Endothelial cell of umbilical vein (primary cell): ENCODE measurements around the gene PRDM10. TPM values are rescaled to one million over a fixed set of nuclear protein-coding genes. Genes with fewer than 3 reads are reported as not detected.

Experiments used
- BruUV-seq: library from RNA; stranded (reverse); fragments of 400-500 nt; replicated peaks from 2 replicates; lab custom pipeline; 2021; lab: Mats Ljungman, UMichigan
- CTCF ChIA-PET: fragments of 300-600, 350-600 bp; sonication (Branson Sonifier 250); formaldehyde crosslinking; loops from one replicate; lab custom pipeline; 2021; ENCODE audit warnings: antibody characterized with exemption, inconsistent platforms; lab: Charles Lee
- POLR2A ChIA-PET: fragments of 300-600, 350-600 bp; sonication (Branson Sonifier 250); formaldehyde crosslinking; loops from one replicate; lab custom pipeline; 2021; ENCODE audit warnings: antibody characterized with exemption, inconsistent platforms; lab: Charles Lee
- DNase-seq: peaks from one replicate; pipeline ENCODE4 v3.0.0-alpha.2; 2011; ENCODE audit warnings: low read depth, low spot score
- FAIRE-seq: peaks from 2 replicates; lab custom pipeline; 2011; peaks lifted over from hg19 to GRCh38; lab: Jason Lieb, UNC
- H2AFZ ChIP-seq: 2 replicates; pipeline ENCODE4 v1.6.0; 2012; ENCODE audit warnings: low read depth, low read length, control low read depth, inconsistent platforms
- H3K27ac ChIP-seq: 2 replicates; pipeline ENCODE4 v1.5.1; 2011; ENCODE audit warnings: low read depth, mild to moderate bottlenecking, control low read depth, low read length, moderate library complexity; ENCODE audit not compliant: insufficient read depth
- H3K27me3 ChIP-seq, 2 experiments: 2 replicates each; pipeline versions ENCODE4 v1.6.0 to v1.6.1; 2011; ENCODE audit warnings: low read length in 2 of 2, mixed read lengths in 1 of 2; ENCODE audit not compliant: control insufficient read depth in 2 of 2, insufficient read depth in 2 of 2
- H3K36me3 ChIP-seq, 2 experiments: 2 replicates in 1 of 2; 3 replicates in 1 of 2; pipeline ENCODE4 v1.5.1; 2011; ENCODE audit warnings: low read length in 2 of 2, mild to moderate bottlenecking in 1 of 2, moderate library complexity in 1 of 2; ENCODE audit not compliant: control insufficient read depth in 2 of 2, insufficient read depth in 2 of 2; ENCODE audit errors: extremely low read depth in 1 of 2
- H3K4me1 ChIP-seq: 3 replicates; pipeline ENCODE4 v1.5.1; 2011; ENCODE audit warnings: mild to moderate bottlenecking, low read length; ENCODE audit not compliant: control insufficient read depth, insufficient read depth; ENCODE audit errors: extremely low read depth
- H3K4me2 ChIP-seq: 2 replicates; pipeline ENCODE4 v1.6.1; 2011; ENCODE audit warnings: low read length, control low read depth, mixed read lengths; ENCODE audit not compliant: insufficient read depth
- H3K4me3 ChIP-seq, 3 experiments: fragments of 200-600 bp in 1 of 3; sonication (generic), shearing (Covaris generic) in 1 of 3; replicated peaks in 1 of 3; 2 replicates each; pipeline ENCODE4 v1.5.1; 2011 to 2016; ENCODE audit warnings: control low read depth in 3 of 3, low read length in 3 of 3, mild to moderate bottlenecking in 2 of 3, inconsistent platforms in 1 of 3, low read depth in 1 of 3, moderate library complexity in 1 of 3; ENCODE audit not compliant: insufficient read depth in 1 of 3
- H3K79me2 ChIP-seq: 2 replicates; pipeline ENCODE4 v1.6.0; 2012; ENCODE audit warnings: low read length, inconsistent platforms; ENCODE audit not compliant: control insufficient read depth, insufficient read depth
- H3K9ac ChIP-seq: replicated peaks from 2 replicates; pipeline ENCODE3; 2011; ENCODE audit warnings: low read length, control low read depth; ENCODE audit not compliant: insufficient read depth; ENCODE audit errors: extremely low read depth
- H3K9me1 ChIP-seq: replicated peaks from 3 replicates; pipeline ENCODE4 v1.6.0; 2011; ENCODE audit warnings: mild to moderate bottlenecking, low read length; ENCODE audit not compliant: control insufficient read depth, insufficient read depth; ENCODE audit errors: extremely low read depth
- H3K9me3 ChIP-seq: replicated peaks from 2 replicates; pipeline ENCODE4 v1.5.1; 2012; ENCODE audit warnings: low read length, inconsistent platforms; ENCODE audit not compliant: control insufficient read depth, insufficient read depth
- H4K20me1 ChIP-seq: replicated peaks from 2 replicates; pipeline ENCODE3; 2011; ENCODE audit warnings: mild to moderate bottlenecking, low read length; ENCODE audit not compliant: control insufficient read depth, insufficient read depth; ENCODE audit errors: extremely low read depth
- FOS ChIP-seq: IDR thresholded peaks from 2 replicates; pipeline ENCODE4 v1.6.1; 2011; ENCODE audit warnings: mild to moderate bottlenecking, low read length, moderate library complexity, borderline replicate concordance; ENCODE audit not compliant: insufficient read depth
- GATA2 ChIP-seq: IDR thresholded peaks from 2 replicates; pipeline ENCODE4 v1.7.0; 2011; ENCODE audit warnings: low read depth, mild to moderate bottlenecking, moderate library complexity, mixed read lengths, low read length; ENCODE audit not compliant: insufficient read length, insufficient read depth
- JUN ChIP-seq: IDR thresholded peaks from 2 replicates; pipeline ENCODE4 v1.6.1; 2011; ENCODE audit warnings: borderline replicate concordance, low read depth; ENCODE audit not compliant: insufficient read length, insufficient read depth
- MAX ChIP-seq: IDR thresholded peaks from 2 replicates; pipeline ENCODE4 v1.6.1; 2011; ENCODE audit not compliant: insufficient read depth, insufficient read length
- POLR2A ChIP-seq: IDR thresholded peaks from 2 replicates; pipeline ENCODE4 v1.6.1; 2012; ENCODE audit warnings: low read depth, mild to moderate bottlenecking, control low read depth, low read length
- POLR2AphosphoS5 ChIP-seq: IDR thresholded peaks from 2 replicates; pipeline ENCODE4 v1.6.1; 2012; ENCODE audit warnings: low read depth, mild to moderate bottlenecking, control low read depth, low read length, moderate library complexity; ENCODE audit not compliant: insufficient read depth
- dilution Hi-C: fragments of 300-500 bp; cut with MboI; formaldehyde crosslinking; loops from one replicate; pipeline ENCODE4 v1.15.0; 2019; ENCODE audit warnings: low sequenced_read_pairs; ENCODE audit not compliant: extremely low pct_ligation_motif_present
- intact Hi-C: fragments of 100-400 bp; cut with micrococcal nuclease; formaldehyde crosslinking; loops from one replicate; pipeline ENCODE4 v1.10.0; 2022
- polyA plus RNA-seq, 4 experiments: library from polyadenylated mRNA; depleted of rRNA in 3 of 4; stranded (reverse) in 3 of 4; unstranded in 1 of 4; fragments of >200 nt; gene quantifications; 2 replicates each; pipeline versions ENCODE4 v1.2.1 to v1.2.3, GENCODE V29; 2011 to 2012; ENCODE audit warnings: missing spikeins in 1 of 4
- total RNA-seq: library from RNA; stranded (reverse); gene quantifications from 2 replicates; pipeline ENCODE4 v1.2.3, GENCODE V29; 2021

PRDM10 gene
- total and polyA plus RNA-seq, 2 donors (not counting 3 experiments of a cell fraction or from before 2014, with no cell fraction given) = 9.6 to 13.0 TPM

DNA sequence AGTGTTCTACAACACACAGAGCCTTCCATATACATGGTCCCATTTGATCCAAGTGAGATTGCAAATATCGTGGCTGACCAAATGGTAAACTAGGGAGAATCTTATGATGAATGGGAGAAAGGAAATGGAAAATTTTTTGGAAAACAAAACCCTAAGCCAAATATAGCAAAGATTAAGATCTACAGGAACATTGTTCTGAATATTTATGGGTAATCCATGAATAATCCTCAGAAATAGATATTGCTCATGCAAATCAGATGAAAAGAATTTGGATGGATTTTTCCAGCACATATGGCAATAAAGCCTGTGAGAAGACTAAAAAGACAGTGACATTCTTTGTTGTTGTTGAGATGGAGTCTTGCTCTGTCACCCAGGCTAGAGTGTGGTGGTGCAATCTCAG is 21.7 kb upstream of the PRDM10 start:
- no peaks in the 10 kb centered on the region for H3K27me3 ChIP-seq

GRCh38 chr11:130023204-130023603 is 20.6 kb upstream of the PRDM10 start:
- CTCF ChIA-PET = interaction anchor here (0.8 to 1.1 kb wide), 2 partner anchors 20 to 109 kb away, joined by 3 to 4 read pairs; no protein-coding TSS in a partner anchor
- intact Hi-C loops = loop anchor here (1.0 kb wide), 2 partner anchors 19 to 20 kb away; no protein-coding TSS in a partner anchor
- FAIRE-seq (peak; percentile 67), DNase-seq (peak; percentile 56)
- H3K9ac ChIP-seq = peak overlapping the region; percentile 28
- H3K4me2 ChIP-seq = peak overlapping the region; percentile 65
- peak overlapping the region; percentile 87 for H3K27ac ChIP-seq
- H3K9me3 ChIP-seq = no peaks in the 10 kb centered on the region
- dilution Hi-C loops = no loop called here
- H3K27me3 ChIP-seq = no peaks in the 10 kb centered on the region
- peak overlapping the region; percentile 28 for H2AFZ ChIP-seq
- no peaks in the 10 kb centered on the region for H3K79me2 ChIP-seq
- no peaks in the 10 kb centered on the region for H3K36me3 ChIP-seq
- TF ChIP-seq GATA2 = peak; percentile 89
- no peak for TF ChIP-seq POLR2A
- TF ChIP-seq FOS = peak; percentile 73
- TF ChIP-seq JUN = peak; percentile 42
- TF ChIP-seq POLR2AphosphoS5 = peak; percentile 80
- no peaks in the 10 kb centered on the region for H4K20me1 ChIP-seq
- no peak overlapping the region for H3K4me3 ChIP-seq
- POLR2A ChIA-PET = interaction anchor here (0.6 kb wide), 1 partner anchor 48 kb away, joined by 3 read pairs; no protein-coding TSS in a partner anchor
- H3K9me1 ChIP-seq = no peaks in the 10 kb centered on the region
- peaks cover 18% of the 10 kb centered on the region for H3K4me1 ChIP-seq
- BruUV-seq = no TSS peak

More for the DNA sequence above, 21.7 kb upstream of the PRDM10 start:
- ChIA-PET CTCF (interaction anchor here (0.6 to 1.4 kb wide), 3 partner anchors 16 to 108 kb away, joined by 3 to 4 read pairs (median 3); partner anchors contain the start of gene PRDM10), POLR2A (no interaction called here)
- BruUV-seq = no TSS peak
- H4K20me1 ChIP-seq = no peaks in the 10 kb centered on the region
- H3K4me1 ChIP-seq = peaks cover 18% of the 10 kb centered on the region
- peak; percentile 32 for DNase-seq
- TF ChIP-seq GATA2 (peak; percentile 74), POLR2A (no peak), JUN (peak; percentile 26), MAX (no peak)
- intact Hi-C loops (loop anchor here (1.0 kb wide), 1 partner anchor 45 kb away; the partner anchor contains the start of gene APLP2), dilution Hi-C loops (no loop called here)
- no peaks in the 10 kb centered on the region for H3K79me2 ChIP-seq
- no peaks in the 10 kb centered on the region for H3K9me3 ChIP-seq
- H3K36me3 ChIP-seq = no peaks in the 10 kb centered on the region
- FAIRE-seq = no peak
- no peak overlapping the region for H3K4me3 ChIP-seq
- H3K27ac ChIP-seq = peak overlapping the region; percentile 87
- H3K9ac ChIP-seq = no peak overlapping the region
- H3K4me2 ChIP-seq = peak overlapping the region; percentile 16
- no peak overlapping the region for H2AFZ ChIP-seq
- H3K9me1 ChIP-seq = no peaks in the 10 kb centered on the region
